ENCODE results near the gene ATP5PD. TPM values are rescaled to one million over a fixed set of nuclear protein-coding genes. Genes with fewer than 3 reads are reported as not detected.

Gene ATP5PD
- 152 and 176 TPM in 2 replicates for total RNA-seq

GRCh38 chr17:75046407-75047289 lies at the start of gene ATP5PD, which contains the start of gene KCTD2:
ATP5PD (minus strand) TSS chr17:75046969; CDS start chr17:75042650, 4,319 bp downstream.
KCTD2 (plus strand) TSS chr17:75047225; CDS start chr17:75047251, 26 bp downstream.

GRCh38 chr17:75087558-75088453 lies 41.0 kb upstream of the ATP5PD start, which contains the start of gene SLC16A5:
SLC16A5 (plus strand) TSS chr17:75087954; CDS start chr17:75093637, 5,683 bp downstream.

GRCh38 chr17:75012346-75013091 lies 34.2 kb downstream of the ATP5PD start, which contains the start of gene MRPL58:
MRPL58 (plus strand) TSS chr17:75012670; CDS start chr17:75012687, 17 bp downstream.

Other genes with a start within 250 kb of the ATP5PD start
- gene GRIN2C, start 187.1 kb downstream of the ATP5PD start, total RNA-seq = 0.13 TPM in 1 of 2 replicates, not detected in the other
- gene FDXR, start 174.0 kb downstream of the ATP5PD start, total RNA-seq = 18.9 and 28.9 TPM in 2 replicates
- not detected in 2 replicates for gene FADS6, start 153.3 kb downstream of the ATP5PD start, total RNA-seq
- not detected in 2 replicates for gene USH1G, start 123.7 kb downstream of the ATP5PD start, total RNA-seq
- not detected in 2 replicates for gene OTOP2, start 122.7 kb downstream of the ATP5PD start, total RNA-seq
- gene OTOP3, start 111.1 kb downstream of the ATP5PD start, total RNA-seq = not detected in 2 replicates
- 2.0 and 12.5 TPM in 2 replicates for gene HID1, start 74.2 kb downstream of the ATP5PD start, total RNA-seq
- 40.6 and 49.3 TPM in 2 replicates for gene CDR2L, start 59.3 kb downstream of the ATP5PD start, total RNA-seq
- gene MRPL58, start 34.3 kb downstream of the ATP5PD start, total RNA-seq = 43.9 and 84.7 TPM in 2 replicates
- 14.3 and 24.0 TPM in 2 replicates for gene KCTD2, start 256 bp upstream of the ATP5PD start, total RNA-seq
- 11.6 and 55.9 TPM in 2 replicates for gene SLC16A5, start 41.0 kb upstream of the ATP5PD start, total RNA-seq
- 7.2 and 12.4 TPM in 2 replicates for gene ARMC7, start 63.0 kb upstream of the ATP5PD start, total RNA-seq
- gene NT5C, start 84.8 kb upstream of the ATP5PD start, total RNA-seq = 177 and 214 TPM in 2 replicates
- 257 and 620 TPM in 2 replicates for gene JPT1, start 107.5 kb upstream of the ATP5PD start, total RNA-seq
- gene SUMO2, start 136.0 kb upstream of the ATP5PD start, total RNA-seq = 91.0 and 101 TPM in 2 replicates
- gene NUP85, start 158.7 kb upstream of the ATP5PD start, total RNA-seq = 26.6 and 57.5 TPM in 2 replicates
- gene GGA3, start 214.6 kb upstream of the ATP5PD start, total RNA-seq = 16.9 and 17.9 TPM in 2 replicates
- gene MRPS7, start 214.9 kb upstream of the ATP5PD start, total RNA-seq = 40.4 and 69.1 TPM in 2 replicates
- 19.2 and 27.3 TPM in 2 replicates for gene MIF4GD, start 224.3 kb upstream of the ATP5PD start, total RNA-seq
- 4.3 and 17.3 TPM in 2 replicates for gene SLC25A19, start 242.5 kb upstream of the ATP5PD start, total RNA-seq

Data from mesangial cell (primary cell).